NCI-H2196 (cell line): ENCODE measurements around the gene SELENOM.

Source experiments
- DNase-seq: peaks from one replicate; lab custom pipeline; 2025; ENCODE audit not compliant: unreplicated experiment; lab: John Stamatoyannopoulos, UW

SELENOM gene

GRCh38 chr22:31092161-31092560, 15.2 kb downstream of the SELENOM start:
- no peak for DNase-seq

- no peak for DNase-seq
Observed at GRCh38 chr22:31091106-31091975, 16.0 kb downstream of the SELENOM start.

GRCh38 chr22:31090217-31091085, 16.9 kb downstream of the SELENOM start:
- no peak for DNase-seq

GRCh38 chr22:31089160-31090100, 17.9 kb downstream of the SELENOM start:
- peak; percentile 51 for DNase-seq

GRCh38 chr22:31088233-31088986, 19.0 kb downstream of the SELENOM start:
- DNase-seq: no peak

- DNase-seq: no peak
Observed at GRCh38 chr22:31087744-31088215, 19.6 kb downstream of the SELENOM start.

GRCh38 chr22:31086703-31087330, 20.6 kb downstream of the SELENOM start:
- no peak for DNase-seq

- DNase-seq: no peak
Observed at GRCh38 chr22:31085928-31086327, 21.4 kb downstream of the SELENOM start.

GRCh38 chr22:31085493-31085824, 21.9 kb downstream of the SELENOM start:
- DNase-seq: no peak

- no peak for DNase-seq
Observed at GRCh38 chr22:31084811-31085492, 22.4 kb downstream of the SELENOM start.

GRCh38 chr22:31083923-31084810, 23.2 kb downstream of the SELENOM start:
- DNase-seq: no peak

- DNase-seq: peak; percentile 67
Observed at GRCh38 chr22:31083377-31083768, 24.0 kb downstream of the SELENOM start.

- DNase-seq: no peak
Observed at GRCh38 chr22:31082606-31083376, 24.6 kb downstream of the SELENOM start.

- DNase-seq: no peak
Observed at GRCh38 chr22:31081963-31082605, 25.3 kb downstream of the SELENOM start.

- peak; percentile 77 for DNase-seq
Observed at GRCh38 chr22:31080848-31081649, 26.3 kb downstream of the SELENOM start, which contains the start of gene SMTN. Gene SMTN (plus strand): TSS chr22:31081318. CDS start chr22:31083259, 1,941 bp downstream.
